GM23338 (cell line): ENCODE results near the gene MITF. TPM values are rescaled to one million over a fixed set of nuclear protein-coding genes. Genes with fewer than 3 reads are reported as not detected.

Experiments used
- ATAC-seq: fragments of 200-7000 bp; cut with Tn5 transposase; 3 replicates; pipeline ENCODE4 v1.9.1; 2020
- DNase-seq: peaks from one replicate; pipeline ENCODE4 v3.0.0-alpha.2; 2015; ENCODE audit warnings: low spot score
- H2AFZ ChIP-seq: fragments of 200-600 bp; sonication (generic); 2 replicates; pipeline ENCODE4 v1.8.0; 2016; ENCODE audit warnings: antibody characterized with exemption, mild to moderate bottlenecking, moderate library complexity
- H3F3A ChIP-seq: fragments of 200-600 bp; sonication (generic); replicated peaks from 2 replicates; pipeline ENCODE4 v1.8.0; 2017; ENCODE audit warnings: antibody characterized with exemption, mixed run types, low read depth
- H3K27ac ChIP-seq: fragments of 200-600 bp; sonication (generic); 2 replicates; pipeline ENCODE4 v1.6.1; 2016; ENCODE audit warnings: low read depth
- H3K27me3 ChIP-seq: fragments of 200-600 bp; sonication (generic); 2 replicates; pipeline ENCODE4 v1.8.0; 2016; ENCODE audit warnings: mild to moderate bottlenecking, mixed run types, moderate library complexity; ENCODE audit not compliant: insufficient read depth
- H3K36me3 ChIP-seq: fragments of 200-600 bp; sonication (generic); 2 replicates; pipeline ENCODE4 v1.8.0; 2016; ENCODE audit warnings: mild to moderate bottlenecking; ENCODE audit not compliant: insufficient read depth
- H3K4me1 ChIP-seq: fragments of 200-600 bp; sonication (generic); 2 replicates; pipeline ENCODE4 v1.8.0; 2016; ENCODE audit warnings: mild to moderate bottlenecking, moderate library complexity; ENCODE audit not compliant: insufficient read depth
- H3K4me2 ChIP-seq: fragments of 200-600 bp; sonication (generic); 2 replicates; pipeline ENCODE4 v1.7.1; 2017; ENCODE audit warnings: mixed run types
- H3K4me3 ChIP-seq: fragments of 200-600 bp; sonication (generic); 2 replicates; pipeline ENCODE4 v1.6.1; 2016; ENCODE audit warnings: mixed run types
- H3K79me2 ChIP-seq: fragments of 200-600 bp; sonication (generic); replicated peaks from 2 replicates; pipeline ENCODE4 v1.8.0; 2017; ENCODE audit warnings: mild to moderate bottlenecking; ENCODE audit not compliant: insufficient read depth
- H3K9me2 ChIP-seq: fragments of 200-600 bp; sonication (generic); 2 replicates; pipeline ENCODE4 v1.8.0; 2017; ENCODE audit not compliant: insufficient read depth
- H4K20me1 ChIP-seq: fragments of 200-600 bp; sonication (generic); replicated peaks from 2 replicates; pipeline ENCODE4 v1.8.0; 2017; ENCODE audit warnings: mild to moderate bottlenecking; ENCODE audit not compliant: insufficient read depth
- H3K27ac Mint-ChIP-seq: 2 replicates; pipeline ENCODE4 v1.8.0; 2020; ENCODE audit warnings: inconsistent platforms, mild to moderate bottlenecking, moderate library complexity, mixed read lengths
- H3K27me3 Mint-ChIP-seq: 3 replicates; pipeline ENCODE4 v1.8.0; 2022; ENCODE audit warnings: low read depth, mild to moderate bottlenecking, moderate library complexity, mixed read lengths, inconsistent platforms; ENCODE audit not compliant: insufficient read depth, poor library complexity
- H3K36me3 Mint-ChIP-seq: 3 replicates; pipeline ENCODE4 v1.8.0; 2021; ENCODE audit warnings: low read depth, mild to moderate bottlenecking, inconsistent platforms, moderate library complexity, mixed read lengths
- H3K4me1 Mint-ChIP-seq: 3 replicates; pipeline ENCODE4 v1.8.0; 2020; ENCODE audit warnings: mild to moderate bottlenecking, inconsistent platforms, mixed read lengths
- H3K4me3 Mint-ChIP-seq: 3 replicates; pipeline ENCODE4 v1.8.0; 2021; ENCODE audit warnings: moderate library complexity, mild to moderate bottlenecking, inconsistent platforms, mixed read lengths
- H3K9me3 Mint-ChIP-seq: 3 replicates; pipeline ENCODE4 v1.8.0; 2020; ENCODE audit warnings: moderate library complexity, mild to moderate bottlenecking, inconsistent platforms, mixed read lengths
- CREB1 ChIP-seq: fragments of 250-450 bp; sonication (Bioruptor Pico); IDR thresholded peaks from 2 replicates; pipeline ENCODE4 v1.5.0; 2020; ENCODE audit warnings: low read depth, mild to moderate bottlenecking, moderate library complexity
- EZH2 ChIP-seq: fragments of 200-600 bp; sonication (generic); IDR thresholded peaks from one replicate; pipeline ENCODE4 v1.8.0; 2017; ENCODE audit warnings: antibody characterized with exemption, mild to moderate bottlenecking, low read depth; ENCODE audit not compliant: unreplicated experiment
- EZH2phosphoT487 ChIP-seq: fragments of 200-600 bp; sonication (generic); IDR thresholded peaks from one replicate; pipeline ENCODE4 v1.8.1; 2018; ENCODE audit warnings: antibody characterized with exemption; ENCODE audit not compliant: unreplicated experiment
- JUNB ChIP-seq: IDR thresholded peaks from one replicate; pipeline ENCODE4 v1.6.1; 2016; ENCODE audit warnings: antibody characterized with exemption; ENCODE audit not compliant: unreplicated experiment
- NANOG ChIP-seq: IDR thresholded peaks from 2 replicates; pipeline ENCODE4 v1.6.1; 2016; ENCODE audit warnings: antibody characterized with exemption, borderline replicate concordance
- POLR2AphosphoS5 ChIP-seq: IDR thresholded peaks from 2 replicates; pipeline ENCODE4 v1.6.1; 2016; ENCODE audit warnings: antibody characterized with exemption, low read depth
- STAT1 ChIP-seq: IDR thresholded peaks from one replicate; pipeline ENCODE4 v1.6.1; 2016; ENCODE audit warnings: antibody characterized with exemption; ENCODE audit not compliant: unreplicated experiment
- ZNF114 ChIP-seq: fragments of 250-450 bp; sonication (Bioruptor Pico); IDR thresholded peaks from 2 replicates; pipeline ENCODE4 v1.5.0; 2020; ENCODE audit warnings: mild to moderate bottlenecking, moderate library complexity
- ZNF331 ChIP-seq: fragments of 250-450 bp; sonication (Bioruptor Pico); IDR thresholded peaks from 2 replicates; pipeline ENCODE4 v1.5.0; 2020; ENCODE audit warnings: low read depth, mild to moderate bottlenecking, moderate library complexity
- polyA plus RNA-seq: library from polyadenylated mRNA; unstranded; fragments of >200 nt; fragmentation: Nextera tagmentation; extraction: Ambion mirVana; gene quantifications from 2 replicates; pipeline ENCODE4 v1.2.1, GENCODE V29; 2016
- total RNA-seq: library from RNA; depleted of rRNA; stranded (reverse); fragments of >200 nt; shearing (Covaris generic); gene quantifications from 2 replicates; pipeline ENCODE4 v1.2.3, GENCODE V29; 2014
- TF ChIP-seq, protein P1 (sequence below), 2 experiments: fragments of 200-600 bp in 1 of 2; sonication (generic) in 1 of 2; conservative IDR thresholded peaks; 2 replicates each; pipeline versions ENCODE4 v1.5.1 to v1.6.1; 2016 to 2017; ENCODE audit warnings: antibody characterized with exemption in 2 of 2, low read depth in 2 of 2, mild to moderate bottlenecking in 2 of 2, moderate library complexity in 1 of 2
- TF ChIP-seq, protein P2 (sequence below): IDR thresholded peaks from 2 replicates; pipeline ENCODE4 v1.6.1; 2016; ENCODE audit warnings: antibody characterized with exemption
- TF ChIP-seq, protein P3 (sequence below): IDR thresholded peaks from one replicate; pipeline ENCODE4 v1.6.1; 2018; ENCODE audit warnings: antibody characterized with exemption; ENCODE audit not compliant: unreplicated experiment

MITF gene
- total and polyA plus RNA-seq, 2 experiments from 2014 or later = 1.9 to 2.4 TPM

DNA sequence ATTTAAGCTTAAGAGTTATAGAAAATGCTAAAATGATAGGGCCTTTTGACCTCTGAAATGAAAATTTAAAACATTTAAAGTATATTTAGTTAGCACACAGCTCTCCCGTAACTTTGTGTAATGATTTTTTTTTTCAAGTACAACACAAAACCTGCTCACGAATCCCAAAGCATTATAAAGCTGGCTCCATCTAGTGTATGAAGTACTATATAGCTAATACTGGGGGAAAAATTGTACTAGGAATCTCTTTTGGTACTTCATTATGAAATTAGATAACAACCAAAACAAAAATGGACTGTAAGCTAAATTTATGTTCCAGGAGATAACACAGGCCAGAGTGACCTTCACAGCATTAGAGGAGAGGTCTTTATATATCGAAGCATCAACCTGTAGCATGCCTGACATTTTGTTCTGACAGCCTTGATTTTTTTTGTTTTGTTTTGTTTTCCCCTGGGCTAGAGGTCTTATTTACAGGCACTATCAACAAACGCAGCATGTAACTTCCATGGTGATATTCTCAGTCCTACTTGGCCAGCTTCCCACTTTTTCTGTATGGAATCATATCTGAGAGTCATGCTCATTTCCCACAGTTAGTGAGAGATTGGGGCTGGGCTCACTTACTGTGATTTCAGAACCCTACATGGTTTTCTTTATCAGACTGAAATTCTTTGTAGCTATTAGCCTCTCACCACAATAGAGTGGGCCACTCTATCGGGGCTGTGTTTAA is 116.3 kb downstream of the MITF start:
- TF ChIP-seq JUNB = no peak
- TF ChIP-seq, protein P1, sequence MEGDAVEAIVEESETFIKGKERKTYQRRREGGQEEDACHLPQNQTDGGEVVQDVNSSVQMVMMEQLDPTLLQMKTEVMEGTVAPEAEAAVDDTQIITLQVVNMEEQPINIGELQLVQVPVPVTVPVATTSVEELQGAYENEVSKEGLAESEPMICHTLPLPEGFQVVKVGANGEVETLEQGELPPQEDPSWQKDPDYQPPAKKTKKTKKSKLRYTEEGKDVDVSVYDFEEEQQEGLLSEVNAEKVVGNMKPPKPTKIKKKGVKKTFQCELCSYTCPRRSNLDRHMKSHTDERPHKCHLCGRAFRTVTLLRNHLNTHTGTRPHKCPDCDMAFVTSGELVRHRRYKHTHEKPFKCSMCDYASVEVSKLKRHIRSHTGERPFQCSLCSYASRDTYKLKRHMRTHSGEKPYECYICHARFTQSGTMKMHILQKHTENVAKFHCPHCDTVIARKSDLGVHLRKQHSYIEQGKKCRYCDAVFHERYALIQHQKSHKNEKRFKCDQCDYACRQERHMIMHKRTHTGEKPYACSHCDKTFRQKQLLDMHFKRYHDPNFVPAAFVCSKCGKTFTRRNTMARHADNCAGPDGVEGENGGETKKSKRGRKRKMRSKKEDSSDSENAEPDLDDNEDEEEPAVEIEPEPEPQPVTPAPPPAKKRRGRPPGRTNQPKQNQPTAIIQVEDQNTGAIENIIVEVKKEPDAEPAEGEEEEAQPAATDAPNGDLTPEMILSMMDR (conservative IDR thresholded peaks at IDR 0.05; ENCODE audit: low read depth in 2 of 2) = peak in 1 of 2 experiments; percentile 33; a peak in 3 of 4 replicates
- H3K27ac Mint-ChIP-seq = no peak overlapping the region
- Histone ChIP-seq H3K36me3 (no peaks in the 10 kb centered on the region), H3K79me2 (no peaks in the 10 kb centered on the region), H4K20me1 (no peaks in the 10 kb centered on the region), H3K27ac (no peak overlapping the region), H3K4me1 (no peaks in the 10 kb centered on the region), H3K9me2 (no peaks in the 10 kb centered on the region), H2AFZ (no peak overlapping the region), H3K4me3 (no peak overlapping the region), H3K4me2 (no peak overlapping the region), H3K27me3 (no peaks in the 10 kb centered on the region), H3F3A (no peaks in the 10 kb centered on the region)
- peaks cover 6% of the 10 kb centered on the region; the same call in 1 of the 3 replicates for H3K4me1 Mint-ChIP-seq
- no peaks in the 10 kb centered on the region for H3K27me3 Mint-ChIP-seq
- ATAC-seq (no peak), DNase-seq (no peak)
- no peaks in the 10 kb centered on the region for H3K9me3 Mint-ChIP-seq
- H3K4me3 Mint-ChIP-seq = no peak overlapping the region
- no peaks in the 10 kb centered on the region for H3K36me3 Mint-ChIP-seq

DNA sequence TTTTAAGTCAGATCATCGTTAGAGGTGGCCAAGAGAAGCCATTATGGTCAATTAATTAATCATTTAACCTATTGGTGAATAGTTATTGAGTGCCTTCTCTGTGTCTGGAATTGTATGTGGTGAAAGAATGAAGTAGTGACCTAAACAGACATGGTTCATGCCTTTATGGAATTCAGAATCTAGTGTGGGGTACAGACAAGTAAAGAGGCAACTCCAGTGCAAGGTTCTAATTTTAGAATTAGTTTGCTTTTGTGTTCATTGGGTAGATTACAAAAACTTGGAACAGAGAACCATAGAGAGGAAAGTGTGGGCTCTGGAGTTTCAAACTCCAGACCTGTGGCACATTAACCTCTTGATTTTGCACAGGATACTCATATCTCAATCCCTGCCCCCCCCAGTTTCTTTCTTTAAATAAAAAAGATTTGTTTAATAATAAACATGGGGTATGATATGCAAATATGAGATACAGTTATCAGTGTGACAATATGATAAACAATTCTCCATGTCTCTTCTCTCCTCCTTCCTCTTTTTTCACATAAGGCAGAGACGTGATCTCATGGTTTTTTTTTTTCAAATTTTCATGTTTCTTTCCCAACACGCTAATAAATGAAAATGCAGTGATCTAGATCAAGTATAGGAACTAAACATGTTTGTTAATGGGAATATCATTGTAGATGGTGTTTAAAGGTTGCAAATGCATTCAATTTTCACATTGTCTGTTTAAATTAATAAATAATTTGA is 117.9 kb downstream of the MITF start:
- H3K27me3 ChIP-seq = no peaks in the 10 kb centered on the region
- Mint-ChIP-seq H3K27ac (no peak overlapping the region), H3K27me3 (no peaks in the 10 kb centered on the region), H3K4me3 (no peak overlapping the region), H3K4me1 (peaks cover 6% of the 10 kb centered on the region; the same call in 1 of the 3 replicates), H3K36me3 (no peaks in the 10 kb centered on the region), H3K9me3 (no peaks in the 10 kb centered on the region)
- no peak overlapping the region for H3K4me3 ChIP-seq
- H3F3A ChIP-seq = no peaks in the 10 kb centered on the region
- H3K4me1 ChIP-seq = no peaks in the 10 kb centered on the region
- no peak overlapping the region for H3K4me2 ChIP-seq
- H3K79me2 ChIP-seq = no peaks in the 10 kb centered on the region
- H3K9me2 ChIP-seq = no peaks in the 10 kb centered on the region
- no peak for TF ChIP-seq EZH2
- TF ChIP-seq, protein P2, sequence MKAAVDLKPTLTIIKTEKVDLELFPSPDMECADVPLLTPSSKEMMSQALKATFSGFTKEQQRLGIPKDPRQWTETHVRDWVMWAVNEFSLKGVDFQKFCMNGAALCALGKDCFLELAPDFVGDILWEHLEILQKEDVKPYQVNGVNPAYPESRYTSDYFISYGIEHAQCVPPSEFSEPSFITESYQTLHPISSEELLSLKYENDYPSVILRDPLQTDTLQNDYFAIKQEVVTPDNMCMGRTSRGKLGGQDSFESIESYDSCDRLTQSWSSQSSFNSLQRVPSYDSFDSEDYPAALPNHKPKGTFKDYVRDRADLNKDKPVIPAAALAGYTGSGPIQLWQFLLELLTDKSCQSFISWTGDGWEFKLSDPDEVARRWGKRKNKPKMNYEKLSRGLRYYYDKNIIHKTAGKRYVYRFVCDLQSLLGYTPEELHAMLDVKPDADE = no peak
- TF ChIP-seq ZNF114 (CRISPR knock-in tag) = no peak
- no peak for TF ChIP-seq EZH2phosphoT487
- TF ChIP-seq, protein P3, sequence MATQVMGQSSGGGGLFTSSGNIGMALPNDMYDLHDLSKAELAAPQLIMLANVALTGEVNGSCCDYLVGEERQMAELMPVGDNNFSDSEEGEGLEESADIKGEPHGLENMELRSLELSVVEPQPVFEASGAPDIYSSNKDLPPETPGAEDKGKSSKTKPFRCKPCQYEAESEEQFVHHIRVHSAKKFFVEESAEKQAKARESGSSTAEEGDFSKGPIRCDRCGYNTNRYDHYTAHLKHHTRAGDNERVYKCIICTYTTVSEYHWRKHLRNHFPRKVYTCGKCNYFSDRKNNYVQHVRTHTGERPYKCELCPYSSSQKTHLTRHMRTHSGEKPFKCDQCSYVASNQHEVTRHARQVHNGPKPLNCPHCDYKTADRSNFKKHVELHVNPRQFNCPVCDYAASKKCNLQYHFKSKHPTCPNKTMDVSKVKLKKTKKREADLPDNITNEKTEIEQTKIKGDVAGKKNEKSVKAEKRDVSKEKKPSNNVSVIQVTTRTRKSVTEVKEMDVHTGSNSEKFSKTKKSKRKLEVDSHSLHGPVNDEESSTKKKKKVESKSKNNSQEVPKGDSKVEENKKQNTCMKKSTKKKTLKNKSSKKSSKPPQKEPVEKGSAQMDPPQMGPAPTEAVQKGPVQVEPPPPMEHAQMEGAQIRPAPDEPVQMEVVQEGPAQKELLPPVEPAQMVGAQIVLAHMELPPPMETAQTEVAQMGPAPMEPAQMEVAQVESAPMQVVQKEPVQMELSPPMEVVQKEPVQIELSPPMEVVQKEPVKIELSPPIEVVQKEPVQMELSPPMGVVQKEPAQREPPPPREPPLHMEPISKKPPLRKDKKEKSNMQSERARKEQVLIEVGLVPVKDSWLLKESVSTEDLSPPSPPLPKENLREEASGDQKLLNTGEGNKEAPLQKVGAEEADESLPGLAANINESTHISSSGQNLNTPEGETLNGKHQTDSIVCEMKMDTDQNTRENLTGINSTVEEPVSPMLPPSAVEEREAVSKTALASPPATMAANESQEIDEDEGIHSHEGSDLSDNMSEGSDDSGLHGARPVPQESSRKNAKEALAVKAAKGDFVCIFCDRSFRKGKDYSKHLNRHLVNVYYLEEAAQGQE = no peak
- TF ChIP-seq STAT1 = no peak
- no peak for TF ChIP-seq ZNF331
- no peak for TF ChIP-seq CREB1 (CRISPR knock-in tag)
- no peak for TF ChIP-seq NANOG
- TF ChIP-seq POLR2AphosphoS5 = no peak
- TF ChIP-seq, protein P1 (conservative IDR thresholded peaks at IDR 0.05; ENCODE audit: low read depth in 2 of 2) = no peak
- ATAC-seq (no peak), DNase-seq (no peak)
- no peaks in the 10 kb centered on the region; the same call in 1 of the 2 replicates for H4K20me1 ChIP-seq
- no peak overlapping the region for H3K27ac ChIP-seq
- no peaks in the 10 kb centered on the region for H3K36me3 ChIP-seq
- no peak overlapping the region for H2AFZ ChIP-seq
